ENCODE data around the gene NEK6.

Gene NEK6

DNA sequence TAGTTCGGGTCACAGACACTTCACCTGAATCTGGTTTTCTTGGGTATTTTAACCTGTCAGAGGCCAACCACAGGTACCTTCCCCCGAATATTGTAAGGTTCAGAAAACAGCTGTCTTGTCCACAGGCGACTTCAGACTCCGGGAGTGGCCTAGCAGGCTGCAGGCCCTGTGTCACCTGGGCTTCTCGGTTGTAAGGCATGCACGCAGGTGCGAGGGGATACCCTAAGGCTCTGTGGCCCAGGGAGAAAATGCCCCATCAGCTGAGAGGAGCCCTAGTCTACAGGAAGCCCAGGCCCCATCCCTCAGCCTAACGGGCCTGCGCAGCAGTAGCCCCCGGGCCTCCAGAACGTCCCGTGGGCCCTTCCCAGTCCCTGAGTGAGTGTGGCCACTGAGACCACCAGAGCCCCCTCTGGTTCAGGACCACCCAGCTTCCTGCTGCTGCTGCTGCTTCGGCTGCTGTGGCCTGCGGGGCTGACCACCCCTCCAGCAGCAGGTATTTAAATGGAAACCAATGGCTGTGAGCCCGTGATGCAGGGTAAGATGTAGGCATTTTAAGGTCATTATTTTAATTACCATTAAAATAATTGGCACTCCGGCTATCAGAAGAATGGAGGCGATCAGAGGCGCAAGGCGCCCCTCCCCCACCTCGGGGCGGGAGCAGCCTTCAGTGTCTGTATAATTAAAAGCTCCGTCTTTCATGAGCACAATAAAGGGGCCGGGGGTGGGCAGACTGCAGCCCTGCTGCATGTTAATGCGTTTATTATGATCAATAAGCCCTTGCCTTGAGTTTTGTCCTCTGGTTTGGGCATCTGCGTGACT is 92.1 kb downstream of the NEK6 start:
- no peak overlapping the region for H3K27ac ChIP-seq
- H3K36me3 ChIP-seq (replicated peaks) = peaks cover 78% of the 10 kb centered on the region
- no peaks in the 10 kb centered on the region for H3K27me3 ChIP-seq (replicated peaks)
- DNase-seq = no peak
- in situ Hi-C loops (cut with HindIII; ENCODE audit: low pct_ligation_motif_present, low sequenced_read_pairs) = no loop called here
- no peak for TF ChIP-seq CTCF (IDR thresholded peaks at IDR 0.05; ENCODE audit: low read depth, low read length, missing control alignments)
- no peak overlapping the region for H3K4me3 ChIP-seq (ENCODE audit: low read depth, low read length)

DNA sequence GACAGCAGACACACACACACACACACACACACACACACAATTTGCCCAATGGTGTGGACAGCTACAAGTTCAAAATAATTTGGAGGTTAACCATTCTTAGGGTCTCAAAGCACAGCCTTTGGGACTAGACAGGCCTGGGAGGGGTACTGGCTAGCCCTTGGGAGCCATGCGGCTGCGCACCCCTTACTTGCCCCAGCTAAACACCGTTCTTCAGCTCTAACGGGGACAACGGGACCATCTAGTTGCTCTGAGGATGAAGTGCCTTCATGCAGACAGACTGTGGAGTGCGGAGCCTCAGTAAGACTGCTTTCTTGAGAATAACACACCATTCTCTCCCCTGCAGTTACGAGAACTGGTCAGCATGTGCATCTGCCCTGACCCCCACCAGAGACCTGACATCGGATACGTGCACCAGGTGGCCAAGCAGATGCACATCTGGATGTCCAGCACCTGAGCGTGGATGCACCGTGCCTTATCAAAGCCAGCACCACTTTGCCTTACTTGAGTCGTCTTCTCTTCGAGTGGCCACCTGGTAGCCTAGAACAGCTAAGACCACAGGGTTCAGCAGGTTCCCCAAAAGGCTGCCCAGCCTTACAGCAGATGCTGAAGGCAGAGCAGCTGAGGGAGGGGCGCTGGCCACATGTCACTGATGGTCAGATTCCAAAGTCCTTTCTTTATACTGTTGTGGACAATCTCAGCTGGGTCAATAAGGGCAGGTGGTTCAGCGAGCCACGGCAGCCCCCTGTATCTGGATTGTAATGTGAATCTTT is 92.9 kb downstream of the NEK6 start:
- Histone ChIP-seq H3K4me3 (ENCODE audit: low read depth, low read length) (no peak overlapping the region), H3K27me3 (replicated peaks) (no peaks in the 10 kb centered on the region), H3K27ac (no peak overlapping the region), H3K36me3 (replicated peaks) (peaks cover 73% of the 10 kb centered on the region)
- DNase-seq = no peak
- in situ Hi-C loops (cut with HindIII; ENCODE audit: low pct_ligation_motif_present, low sequenced_read_pairs) = no loop called here
- no peak for TF ChIP-seq CTCF (IDR thresholded peaks at IDR 0.05; ENCODE audit: low read depth, low read length, missing control alignments)

- no peak for TF ChIP-seq CTCF (IDR thresholded peaks at IDR 0.05; ENCODE audit: low read depth, low read length, missing control alignments)
- in situ Hi-C loops (cut with HindIII; ENCODE audit: low pct_ligation_motif_present, low sequenced_read_pairs) = no loop called here
- Histone ChIP-seq H3K27me3 (replicated peaks) (no peaks in the 10 kb centered on the region), H3K27ac (no peak overlapping the region), H3K4me3 (ENCODE audit: low read depth, low read length) (no peak overlapping the region), H3K36me3 (replicated peaks) (peaks cover 80% of the 10 kb centered on the region)
- DNase-seq = no peak
Measured at GRCh38 chr9:124351672-124352468, 94.1 kb downstream of the NEK6 start.

DNA sequence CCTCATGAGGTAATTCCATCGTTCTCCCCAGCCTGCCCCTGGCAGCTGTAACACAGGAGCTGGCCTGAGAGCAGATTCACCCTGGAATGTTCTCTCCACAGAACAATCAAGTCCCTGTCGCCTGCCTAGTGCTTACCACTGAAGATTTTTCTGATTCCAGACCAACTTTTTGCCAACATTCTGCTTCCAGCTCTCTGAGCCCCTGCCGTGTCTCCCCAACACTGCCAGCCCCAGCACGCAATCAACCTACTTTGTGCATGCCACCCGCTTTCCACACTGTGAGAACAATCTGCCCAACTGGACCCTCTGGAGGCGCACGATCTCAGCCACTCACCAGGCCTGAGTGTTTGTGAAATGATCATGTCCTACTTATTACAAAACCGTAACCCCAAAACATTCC is 94.9 kb downstream of the NEK6 start:
- in situ Hi-C loops (cut with HindIII; ENCODE audit: low pct_ligation_motif_present, low sequenced_read_pairs) = no loop called here
- H3K4me3 ChIP-seq (ENCODE audit: low read depth, low read length) = no peak overlapping the region
- TF ChIP-seq CTCF (IDR thresholded peaks at IDR 0.05; ENCODE audit: low read depth, low read length, missing control alignments) = no peak
- peaks cover 74% of the 10 kb centered on the region for H3K36me3 ChIP-seq (replicated peaks)
- H3K27ac ChIP-seq = no peak overlapping the region
- DNase-seq = no peak
- H3K27me3 ChIP-seq (replicated peaks) = no peaks in the 10 kb centered on the region

DNA sequence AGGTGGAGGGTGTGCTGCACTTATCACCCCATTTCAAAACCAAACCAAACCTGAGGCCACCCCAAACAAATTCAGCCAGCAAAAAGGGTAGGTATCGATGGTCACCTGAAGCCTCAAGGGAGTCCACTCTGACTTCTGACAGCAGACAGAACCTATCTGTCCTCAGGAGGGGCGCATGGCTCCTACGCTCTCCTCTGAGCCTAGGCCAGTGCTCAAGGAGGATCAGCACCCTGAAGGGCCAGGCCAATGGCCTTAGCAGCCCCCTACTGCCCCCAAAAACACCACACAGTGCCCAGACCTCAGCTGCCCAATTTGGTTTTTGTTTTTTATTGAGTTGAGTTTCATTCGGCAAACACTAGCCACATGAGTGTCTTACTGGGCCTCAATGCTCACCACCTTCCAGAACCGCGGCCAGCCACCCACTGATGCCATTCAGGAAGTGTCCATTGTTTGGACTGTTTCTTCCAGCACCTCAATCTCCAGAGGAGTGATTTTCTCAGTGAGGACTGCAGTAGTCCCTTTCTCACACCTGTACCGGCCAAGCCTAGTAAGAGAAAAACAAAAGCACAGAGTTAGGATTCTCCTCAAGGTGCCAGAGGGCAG is 95.5 kb downstream of the NEK6 start:
- H3K27me3 ChIP-seq (replicated peaks) = no peaks in the 10 kb centered on the region
- no peak for TF ChIP-seq CTCF (IDR thresholded peaks at IDR 0.05; ENCODE audit: low read depth, low read length, missing control alignments)
- in situ Hi-C loops (cut with HindIII; ENCODE audit: low pct_ligation_motif_present, low sequenced_read_pairs) = no loop called here
- peaks cover 67% of the 10 kb centered on the region for H3K36me3 ChIP-seq (replicated peaks)
- H3K4me3 ChIP-seq (ENCODE audit: low read depth, low read length) = no peak overlapping the region
- H3K27ac ChIP-seq = no peak overlapping the region
- DNase-seq = no peak

Measured in brain microvascular endothelial cell (primary cell).